Upper lobe of left lung (tissue), 6 donors: ENCODE measurements around the gene TP53I13. TPM values are rescaled to one million over a fixed set of nuclear protein-coding genes. Genes with fewer than 3 reads are reported as not detected.
A peak's percentile ranks its signal among the peaks of the same experiment; 100 is the strongest.

Experiments
- ATAC-seq, 2 donors: fragments of 200-7000 bp; cut with Tn5 transposase; one replicate each; pipeline ENCODE4 v1.9.1; 2022; ENCODE audit warnings: mild to moderate bottlenecking in 2 of 2, moderate library complexity in 2 of 2; ENCODE audit not compliant: low FRiP score in 2 of 2
- DNase-seq, 2 donors: peaks; one replicate each; pipeline ENCODE4 v3.0.0-alpha.2; 2019 to 2020
- H3K27ac ChIP-seq, 4 donors: fragments of 200-600 bp; sonication (generic); one replicate each; pipeline ENCODE4 v1.5.1; 2016 to 2019
- H3K27me3 ChIP-seq, 4 donors: fragments of 200-600 bp; sonication (generic); one replicate each; pipeline ENCODE4 v1.5.1; 2017 to 2019
- H3K36me3 ChIP-seq, 4 donors: fragments of 200-600 bp; sonication (generic); one replicate each; pipeline ENCODE4 v1.5.1; 2016 to 2019
- H3K4me1 ChIP-seq, 4 donors: fragments of 200-600 bp; sonication (generic); one replicate each; pipeline ENCODE4 v1.5.1; 2018 to 2019
- H3K4me3 ChIP-seq, 4 donors: fragments of 200-600 bp; sonication (generic); one replicate each; pipeline ENCODE4 v1.5.1; 2017 to 2019; ENCODE audit warnings: mild to moderate bottlenecking in 2 of 4, moderate library complexity in 1 of 4
- H3K9me3 ChIP-seq, 4 donors: fragments of 200-600 bp; sonication (generic); one replicate each; pipeline ENCODE4 v1.5.1; 2018 to 2019
- EP300 ChIP-seq, 4 donors: sonication (generic); formaldehyde crosslinking; IDR thresholded peaks; one replicate each; pipeline ENCODE4 v1.5.1; 2017; ENCODE audit warnings: antibody characterized with exemption in 4 of 4, control low read depth in 2 of 4
- POLR2A ChIP-seq, 4 donors: fragments of 450-650 bp; IDR thresholded peaks; one replicate each; pipeline ENCODE4 v1.5.1; 2016 to 2017; ENCODE audit warnings: antibody characterized with exemption in 4 of 4, mild to moderate bottlenecking in 2 of 4
- POLR2AphosphoS5 ChIP-seq, 2 donors: sonication (generic); formaldehyde crosslinking; IDR thresholded peaks; one replicate each; pipeline ENCODE4 v1.5.1; 2017; ENCODE audit warnings: antibody characterized with exemption in 2 of 2
- WGBS, 2 donors: methylation state at CpG; one replicate each; pipeline ENCODE4 v1.1.5; 2017 to 2018; 5-methylcytosine and 5-hydroxymethylcytosine counted together
- total RNA-seq, 6 donors: library from RNA; depleted of rRNA in 4 of 6; stranded (reverse); fragments of >200 nt in 4 of 6; gene quantifications; one replicate each; pipeline versions ENCODE4 v1.1.0 to v1.2.1, GENCODE V29; 2016 to 2021
- TF ChIP-seq, protein P1 (sequence below), 6 experiments: fragments of 450-650 bp in 4 of 6; fragments of 200-600 bp in 2 of 6; sonication (generic) in 2 of 6; IDR thresholded peaks; one replicate each; pipeline ENCODE4 v1.5.1; 2016 to 2019; ENCODE audit warnings: antibody characterized with exemption in 6 of 6
- donor health status: DM: no; HTN: no; CAD: no; lungs with moderate emphysema.
- donor health status: DM: no; HTN: yes; CAD: no; lungs with severe emphysema.

The TP53I13 gene
- total RNA-seq, 6 donors from 2014 or later = 57.3 to 178 (median 75.4) TPM

GRCh38 chr17:29587591-29587990 is 19.1 kb downstream of the TP53I13 start:
- Histone ChIP-seq H3K4me1 (peaks cover 70 to 81% (median 76%) of the 10 kb centered on the region in 4 donors), H3K4me3 (peak overlapping the region; percentile 54 to 95 (median 82))
- WGBS, 2 donors = 81 to 92% methylated on average over 6 of the region's 6 CpGs

GRCh38 chr17:29588017-29588561 is 19.6 kb downstream of the TP53I13 start:
- 8 to 30% methylated on average over 2 to 8 of the region's 8 CpGs for WGBS, 2 donors
- Histone ChIP-seq H3K9me3 (no peaks in the 10 kb centered on the region), H3K27ac (peak overlapping the region; percentile 84 to 92 (median 89)), H3K27me3 (peaks cover 0 to 3% (median 0%) of the 10 kb centered on the region in 4 donors), H3K4me1 (peaks cover 75 to 83% (median 79%) of the 10 kb centered on the region in 4 donors), H3K4me3 (peak overlapping the region; percentile 54 to 95 (median 82)), H3K36me3 (peaks cover 0 to 5% (median 0%) of the 10 kb centered on the region in 4 donors)
- no peak for ATAC-seq
- no peak for DNase-seq
- TF ChIP-seq POLR2A (IDR thresholded peaks at IDR 0.05) (peak in 1 of 4 donors; percentile 26), POLR2AphosphoS5 (IDR thresholded peaks at IDR 0.05) (peak; percentile 31 to 42), EP300 (IDR thresholded peaks at IDR 0.05) (no peak)

More at GRCh38 chr17:29587591-29587990, 19.1 kb downstream of the TP53I13 start:
- H3K9me3 ChIP-seq = no peaks in the 10 kb centered on the region
- DNase-seq (no peak), ATAC-seq (no peak)
- peaks cover 0 to 10% (median under 1%) of the 10 kb centered on the region in 4 donors for H3K36me3 ChIP-seq
- H3K27me3 ChIP-seq = peaks cover 0 to 3% (median 0%) of the 10 kb centered on the region in 4 donors
- H3K27ac ChIP-seq = peak overlapping the region; percentile 84 to 92 (median 89)
- no peak for TF ChIP-seq EP300 (IDR thresholded peaks at IDR 0.05)
- TF ChIP-seq POLR2AphosphoS5 (IDR thresholded peaks at IDR 0.05) = no peak
- TF ChIP-seq, protein P1, sequence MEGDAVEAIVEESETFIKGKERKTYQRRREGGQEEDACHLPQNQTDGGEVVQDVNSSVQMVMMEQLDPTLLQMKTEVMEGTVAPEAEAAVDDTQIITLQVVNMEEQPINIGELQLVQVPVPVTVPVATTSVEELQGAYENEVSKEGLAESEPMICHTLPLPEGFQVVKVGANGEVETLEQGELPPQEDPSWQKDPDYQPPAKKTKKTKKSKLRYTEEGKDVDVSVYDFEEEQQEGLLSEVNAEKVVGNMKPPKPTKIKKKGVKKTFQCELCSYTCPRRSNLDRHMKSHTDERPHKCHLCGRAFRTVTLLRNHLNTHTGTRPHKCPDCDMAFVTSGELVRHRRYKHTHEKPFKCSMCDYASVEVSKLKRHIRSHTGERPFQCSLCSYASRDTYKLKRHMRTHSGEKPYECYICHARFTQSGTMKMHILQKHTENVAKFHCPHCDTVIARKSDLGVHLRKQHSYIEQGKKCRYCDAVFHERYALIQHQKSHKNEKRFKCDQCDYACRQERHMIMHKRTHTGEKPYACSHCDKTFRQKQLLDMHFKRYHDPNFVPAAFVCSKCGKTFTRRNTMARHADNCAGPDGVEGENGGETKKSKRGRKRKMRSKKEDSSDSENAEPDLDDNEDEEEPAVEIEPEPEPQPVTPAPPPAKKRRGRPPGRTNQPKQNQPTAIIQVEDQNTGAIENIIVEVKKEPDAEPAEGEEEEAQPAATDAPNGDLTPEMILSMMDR (IDR thresholded peaks at IDR 0.05) = no peak
- no peak for TF ChIP-seq POLR2A (IDR thresholded peaks at IDR 0.05)

- Histone ChIP-seq H3K27ac (peak overlapping the region; percentile 84 to 92 (median 89)), H3K4me1 (peaks cover 75 to 79% (median 78%) of the 10 kb centered on the region in 4 donors)
- no peak for ATAC-seq
Observed at GRCh38 chr17:29588562-29589411, 20.3 kb downstream of the TP53I13 start.

GRCh38 chr17:29589524-29590410 is 21.3 kb downstream of the TP53I13 start, which contains the start of gene GIT1:
TSS of gene GIT1 (minus strand) at chr17:29589648. CDS start at chr17:29589378, 270 bp downstream.
- H3K27ac ChIP-seq = peak within 1 kb of the TSS; percentile 84 to 92 (median 89)
- H3K9me3 ChIP-seq = no peaks in the 10 kb centered on the region
- DNase-seq (peak; percentile 92 to 97), ATAC-seq (peak; percentile 82 to 88)
- H3K4me3 ChIP-seq = peak within 1 kb of the TSS; percentile 54 to 95 (median 82)
- H3K36me3 ChIP-seq = no peaks in the 10 kb centered on the region
- WGBS, 2 donors = 16 to 18% methylated on average over 20 to 29 of the region's 70 CpGs
- TF ChIP-seq, protein P1 (IDR thresholded peaks at IDR 0.05) = peak in 2 of 6 experiments; percentile 15 to 46
- peak in 1 of 2 donors; percentile 78 for TF ChIP-seq POLR2AphosphoS5 (IDR thresholded peaks at IDR 0.05)
- TF ChIP-seq POLR2A (IDR thresholded peaks at IDR 0.05) = peak in 2 of 4 donors; percentile 45 to 61
- no peak for TF ChIP-seq EP300 (IDR thresholded peaks at IDR 0.05)
- peaks cover 0 to 3% (median 0%) of the 10 kb centered on the region in 4 donors for H3K27me3 ChIP-seq
- H3K4me1 ChIP-seq = peaks cover 71 to 79% (median 75%) of the 10 kb centered on the region in 4 donors

More at GRCh38 chr17:29588562-29589411, 20.3 kb downstream of the TP53I13 start:
- DNase-seq = peak in 1 of 2 donors; percentile 89
- peak overlapping the region; percentile 54 to 95 (median 82) for H3K4me3 ChIP-seq
- WGBS, 2 donors = 2% methylated on average over 24 of the region's 72 CpGs; no CpG with 5 or more reads in 1 of the 2 donors
- TF ChIP-seq, protein P1 (IDR thresholded peaks at IDR 0.05) = peak in 2 of 6 experiments; percentile 6 to 7
- TF ChIP-seq POLR2AphosphoS5 (IDR thresholded peaks at IDR 0.05) (peak in 1 of 2 donors; percentile 2), POLR2A (IDR thresholded peaks at IDR 0.05) (no peak)
- H3K36me3 ChIP-seq = no peaks in the 10 kb centered on the region
- H3K27me3 ChIP-seq = peaks cover 0 to 3% (median 0%) of the 10 kb centered on the region in 4 donors
- no peaks in the 10 kb centered on the region for H3K9me3 ChIP-seq
